ENCODE results near the gene MROH2B. TPM values are rescaled to one million over a fixed set of nuclear protein-coding genes. Genes with fewer than 3 reads are reported as not detected.

Gene MROH2B
- total and polyA plus RNA-seq, 7 donors = 0.07 to 0.36 (median 0.33) TPM; not detected in 4

GRCh38 chr5:40999142-40999541 lies 72.0 kb downstream of the MROH2B start:
- H3K4me1 ChIP-seq = no peaks in the 10 kb centered on the region
- H3K27me3 ChIP-seq = no peaks in the 10 kb centered on the region
- H3K27ac ChIP-seq = no peak overlapping the region
- DNase-seq = no peak
- no peak for TF ChIP-seq POLR2AphosphoS5 (IDR thresholded peaks at IDR 0.05)
- no peak for TF ChIP-seq CTCF (IDR thresholded peaks at IDR 0.05)
- no peak for TF ChIP-seq EP300 (IDR thresholded peaks at IDR 0.05)
- TF ChIP-seq POLR2A (IDR thresholded peaks at IDR 0.05) = no peak
- H3K9me3 ChIP-seq = no peaks in the 10 kb centered on the region
- WGBS, 2 donors = 78 to 93% methylated on average over 1 of the region's 1 CpG
- no peaks in the 10 kb centered on the region for H3K36me3 ChIP-seq
- intact Hi-C loops (cut with DNase I) = no loop called here
- H3K4me3 ChIP-seq = no peak overlapping the region

GRCh38 chr5:40995801-40996586 lies 75.1 kb downstream of the MROH2B start:
- Histone ChIP-seq H3K4me1 (peaks cover 0 to 10% (median 3%) of the 10 kb centered on the region in 4 donors), H3K9me3 (no peaks in the 10 kb centered on the region), H3K27me3 (no peaks in the 10 kb centered on the region), H3K27ac (no peak overlapping the region), H3K4me3 (no peak overlapping the region), H3K36me3 (no peaks in the 10 kb centered on the region)
- WGBS, 2 donors = 95% methylated on average over 5 of the region's 5 CpGs
- no peak for TF ChIP-seq CTCF (IDR thresholded peaks at IDR 0.05)
- DNase-seq = no peak
- intact Hi-C loops (cut with DNase I) = no loop called here

GRCh38 chr5:40991981-40992559 lies 79.1 kb downstream of the MROH2B start:
- TF ChIP-seq POLR2A (IDR thresholded peaks at IDR 0.05) (no peak), EP300 (IDR thresholded peaks at IDR 0.05) (no peak), POLR2AphosphoS5 (IDR thresholded peaks at IDR 0.05) (no peak), CTCF (IDR thresholded peaks at IDR 0.05) (no peak)
- 73 to 80% methylated on average over 5 of the region's 5 CpGs for WGBS, 2 donors
- peak overlapping the region; percentile 44 to 66 (median 52) for H3K27ac ChIP-seq
- intact Hi-C loops (cut with DNase I) = no loop called here
- H3K9me3 ChIP-seq = no peaks in the 10 kb centered on the region
- H3K4me1 ChIP-seq = peaks cover 0 to 17% (median 8%) of the 10 kb centered on the region in 4 donors
- H3K27me3 ChIP-seq = no peaks in the 10 kb centered on the region
- DNase-seq = no peak
- H3K4me3 ChIP-seq = no peak overlapping the region
- H3K36me3 ChIP-seq = no peaks in the 10 kb centered on the region

- peak; percentile 87 for DNase-seq
- no peaks in the 10 kb centered on the region for H3K27me3 ChIP-seq
- H3K27ac ChIP-seq = peak overlapping the region; percentile 47 to 66 (median 62)
- H3K9me3 ChIP-seq = no peaks in the 10 kb centered on the region
- intact Hi-C loops (cut with DNase I) = no loop called here
- H3K4me3 ChIP-seq = no peak overlapping the region
- peak in 3 of 4 donors; percentile 19 to 67 (median 44) for TF ChIP-seq EP300 (IDR thresholded peaks at IDR 0.05)
- TF ChIP-seq POLR2A (IDR thresholded peaks at IDR 0.05) = no peak
- peak; percentile 53 to 76 (median 70) for TF ChIP-seq POLR2AphosphoS5 (IDR thresholded peaks at IDR 0.05)
- peaks cover 0 to 17% (median 8%) of the 10 kb centered on the region in 4 donors for H3K4me1 ChIP-seq
- H3K36me3 ChIP-seq = no peaks in the 10 kb centered on the region
- WGBS, 2 donors = 27 to 29% methylated on average over 2 of the region's 2 CpGs
Observed at GRCh38 chr5:40991168-40991980, 79.8 kb downstream of the MROH2B start.

Measured in sigmoid colon (tissue), 7 donors.